ENCODE results near the gene AMFR.

The AMFR gene

DNA sequence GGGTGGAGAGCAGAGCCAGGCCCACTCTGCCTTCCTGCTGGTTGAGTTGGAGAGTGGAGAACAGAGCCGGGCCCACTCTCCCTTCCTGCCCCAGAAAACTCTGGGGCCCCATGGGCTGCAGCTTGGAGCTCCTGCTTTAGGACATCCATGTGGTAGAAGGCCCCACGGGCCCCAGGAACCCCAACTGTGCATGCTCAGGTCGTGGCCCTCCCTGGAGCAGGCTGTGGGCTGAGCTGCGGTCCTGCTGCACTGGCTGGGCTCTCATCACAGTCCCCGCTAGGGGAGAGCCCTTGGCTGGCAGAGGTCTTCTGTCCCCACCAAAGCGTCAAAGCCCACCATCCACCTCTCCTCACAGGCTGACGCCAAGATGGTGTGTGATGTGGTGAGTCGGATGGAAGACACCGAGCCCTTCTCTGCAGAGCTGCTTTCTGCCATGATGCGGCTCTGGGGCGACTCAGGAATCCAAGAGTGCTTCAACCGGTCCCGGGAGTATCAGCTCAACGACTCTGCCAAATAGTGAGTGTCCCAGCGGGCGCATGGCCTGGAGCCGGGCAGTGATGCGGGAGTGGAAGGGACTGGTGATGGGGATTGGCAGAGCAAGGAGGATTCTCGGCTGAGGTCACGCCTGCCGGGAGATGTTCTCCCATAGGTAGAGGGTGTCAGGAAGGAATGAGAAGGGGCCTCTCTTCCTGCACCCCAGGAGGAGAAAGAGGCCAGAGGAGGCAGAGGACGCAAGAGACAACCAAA, 96.9 kb downstream of the AMFR start:
- no peak for DNase-seq

DNA sequence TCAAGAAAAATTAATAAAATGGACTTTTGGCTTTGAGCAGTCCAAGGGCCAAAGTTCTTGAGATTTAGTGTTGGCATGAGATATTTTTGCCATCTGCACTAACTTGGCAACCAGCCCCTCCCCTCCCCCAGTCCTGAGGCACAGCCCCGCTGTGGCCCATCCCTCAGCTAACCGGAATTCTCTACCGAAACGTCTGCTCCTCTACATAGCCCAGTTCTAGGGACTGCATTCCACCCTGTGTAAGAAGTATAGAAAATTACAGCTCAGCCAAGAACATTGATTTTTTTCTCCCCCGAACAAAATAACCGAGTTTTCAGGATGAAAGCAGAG, 97.5 kb downstream of the AMFR start:
- DNase-seq: no peak

GRCh38 chr16:56327071-56327928, 98.0 kb downstream of the AMFR start:
- no peak for DNase-seq

DNA sequence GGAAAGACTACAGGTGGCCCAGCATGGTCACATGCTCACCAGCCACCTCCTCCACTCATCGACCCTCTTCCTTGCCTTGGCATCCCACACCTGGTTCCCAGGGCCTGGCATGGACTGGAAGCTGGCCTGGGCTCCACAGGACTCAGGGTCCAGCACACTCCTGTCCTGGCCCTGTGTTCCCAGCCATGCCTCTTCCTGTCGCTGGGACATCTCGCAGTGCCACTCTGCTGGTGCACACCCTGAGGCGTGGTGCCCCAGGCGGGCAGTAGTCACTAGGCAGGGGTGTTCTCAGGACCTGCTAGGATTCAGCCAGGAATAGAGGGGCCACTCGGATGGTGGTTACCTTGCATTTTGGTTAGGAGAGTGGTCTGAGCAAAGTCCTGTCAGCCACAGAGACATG, 99.4 kb downstream of the AMFR start:
- DNase-seq: no peak

- no peak for DNase-seq
Measured at GRCh38 chr16:56324406-56324805, 100.9 kb downstream of the AMFR start.

DNA sequence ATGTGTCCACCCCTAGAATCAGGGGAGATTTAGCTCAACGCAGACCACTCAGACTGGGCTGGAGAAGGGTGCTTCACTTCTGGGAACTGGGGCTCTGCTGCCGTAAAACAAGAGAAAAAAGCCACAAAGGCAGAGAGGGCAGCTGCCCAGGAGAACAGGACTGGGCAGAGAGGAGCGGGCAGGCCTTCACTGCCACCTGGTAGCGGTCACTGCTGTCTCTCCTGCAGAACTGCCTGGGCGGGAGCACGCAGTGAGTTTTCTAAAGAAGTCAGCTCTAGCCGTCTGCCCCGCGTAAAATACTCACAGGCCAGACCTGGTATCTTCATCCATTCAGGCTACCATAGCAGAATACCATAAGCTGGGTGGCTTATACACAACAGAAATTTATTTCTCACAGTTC, 103.8 kb downstream of the AMFR start:
- DNase-seq: no peak

GRCh38 chr16:56320811-56321558, 104.4 kb downstream of the AMFR start:
- no peak for DNase-seq

DNA sequence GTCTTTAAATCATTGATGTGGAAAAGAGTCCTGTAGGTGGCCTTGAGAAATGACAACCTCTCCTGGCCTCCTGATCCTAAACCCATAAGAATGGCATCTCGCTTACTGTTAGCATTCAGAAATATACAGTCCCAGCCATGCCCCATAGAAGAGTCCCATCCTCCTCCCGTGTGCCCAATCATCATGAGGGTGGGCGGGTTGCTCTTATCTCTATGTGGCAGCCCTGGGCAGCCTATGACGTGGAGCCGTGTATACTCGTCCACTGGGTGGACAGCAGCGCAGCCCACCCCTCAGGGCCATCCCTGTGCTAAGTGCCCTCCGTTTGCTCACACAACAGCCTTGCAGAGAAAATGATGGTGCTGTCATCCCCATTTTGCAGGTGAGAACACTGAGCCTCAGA, 105.3 kb downstream of the AMFR start:
- DNase-seq: no peak

DNA sequence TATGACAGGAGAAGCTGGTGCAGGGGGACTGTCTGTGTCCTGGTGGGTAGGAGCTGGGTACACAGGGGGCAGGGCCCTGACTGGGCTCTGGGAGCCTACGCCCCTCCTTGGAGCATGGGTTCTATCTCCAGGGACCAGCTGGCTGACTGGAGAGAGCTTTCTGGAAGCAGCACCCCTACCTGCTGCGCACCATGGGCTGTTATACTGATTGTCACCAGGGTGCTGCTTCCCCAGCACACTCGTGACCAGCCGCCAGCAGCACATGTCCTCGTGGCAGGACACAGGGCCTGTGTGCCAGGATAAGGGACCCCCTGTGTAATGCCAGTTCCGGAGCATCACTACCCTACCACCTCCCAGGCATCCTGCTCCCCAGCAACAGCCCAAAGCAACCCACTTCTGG, 106.0 kb downstream of the AMFR start:
- DNase-seq: no peak

- DNase-seq: no peak
Measured at GRCh38 chr16:56318827-56319140, 106.6 kb downstream of the AMFR start.

DNA sequence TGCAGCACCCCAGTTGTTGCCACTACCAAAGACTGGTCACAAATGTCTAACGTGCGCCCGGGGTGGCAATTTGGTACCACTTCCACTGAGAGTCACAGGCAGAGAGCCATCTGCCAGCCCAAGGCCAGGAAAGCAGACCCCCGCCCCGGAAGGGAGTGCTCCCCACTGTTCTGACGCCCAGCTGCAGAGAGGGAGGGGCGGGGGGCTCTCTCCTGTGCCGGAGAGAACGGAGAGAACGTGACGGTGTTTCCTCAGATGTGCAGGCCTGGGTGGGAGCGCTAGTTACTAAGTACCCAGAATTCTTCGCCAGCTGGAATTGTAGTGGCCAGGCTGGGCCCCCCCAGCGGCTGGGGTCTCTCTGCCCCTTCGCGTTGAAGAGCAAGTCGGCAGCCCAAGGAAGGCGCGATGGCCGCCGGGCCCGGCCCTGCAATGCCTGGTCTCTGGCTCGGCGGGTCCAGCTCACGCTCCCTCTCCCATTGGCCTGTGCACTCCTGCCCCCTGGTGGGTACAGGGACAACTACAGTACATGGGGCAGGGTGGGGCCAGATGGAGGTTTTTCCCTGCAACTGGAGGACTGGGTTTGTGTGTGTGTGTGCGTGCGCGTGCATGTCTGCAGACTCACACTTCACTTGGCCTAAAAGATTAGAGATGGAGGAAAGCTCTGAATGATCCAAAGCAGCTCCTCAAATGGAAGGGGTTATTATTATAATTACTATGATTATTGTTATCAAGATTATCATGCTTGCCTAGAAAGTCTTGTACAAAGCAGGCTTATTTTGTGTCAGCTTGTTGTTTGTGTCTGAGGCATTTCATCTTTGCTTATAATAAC, 107.1 kb downstream of the AMFR start:
- peak; percentile 79 for DNase-seq

GRCh38 chr16:56316545-56316944, 108.8 kb downstream of the AMFR start:
- DNase-seq: no peak

DNA sequence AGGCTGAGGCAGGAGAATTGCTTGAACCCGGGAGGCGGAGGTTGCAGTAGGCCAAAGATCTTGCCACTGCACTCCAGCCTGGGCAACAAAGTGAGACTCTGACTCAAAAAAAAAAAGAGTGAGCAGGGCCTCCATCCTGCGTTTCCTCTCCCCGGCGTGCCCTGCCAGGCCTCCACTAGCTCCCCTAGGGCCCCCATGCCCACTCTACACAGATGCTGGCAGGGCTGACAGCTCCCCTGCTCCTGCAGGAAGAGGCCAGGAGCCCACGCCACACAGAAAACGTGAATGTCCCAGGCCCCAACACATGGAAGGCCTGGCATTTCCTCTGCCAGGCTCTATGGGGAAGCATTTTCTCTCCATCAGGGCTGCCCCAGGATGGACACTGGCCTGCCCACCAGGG, 109.4 kb downstream of the AMFR start:
- no peak for DNase-seq

GRCh38 chr16:56314244-56314850, 111.0 kb downstream of the AMFR start:
- DNase-seq: no peak

- no peak for DNase-seq
Measured at GRCh38 chr16:56312556-56312955, 112.8 kb downstream of the AMFR start.

- no peak for DNase-seq
Measured at GRCh38 chr16:56312028-56312300, 113.4 kb downstream of the AMFR start.
